Astrocyte (in vitro differentiated cells and primary cell): ENCODE results near the gene CTNNA3.

Source experiments
- CTCF ChIP-seq: IDR thresholded peaks from 2 replicates; pipeline ENCODE4 v1.5.1; 2011; ENCODE audit warnings: low read depth, mild to moderate bottlenecking, inconsistent platforms, low read length, moderate library complexity; ENCODE audit not compliant: insufficient read depth
- EZH2 ChIP-seq: IDR thresholded peaks from 2 replicates; pipeline ENCODE4 v1.6.1; 2012; ENCODE audit warnings: mild to moderate bottlenecking, low read length, inconsistent platforms; ENCODE audit not compliant: insufficient read depth

- TF ChIP-seq CTCF (no peak), EZH2 (no peak)
These were observed 691.3 kb downstream of the CTNNA3 start for GRCh38 chr10:67004690-67005089.
